ENCODE data around the gene ACVR2B. TPM values are rescaled to one million over a fixed set of nuclear protein-coding genes. Genes with fewer than 3 reads are reported as not detected.

ACVR2B gene
- total and polyA plus RNA-seq, 10 of the 15 experiments (the other 5 are each of a cell fraction or from before 2014, with no cell fraction given), result 0.27 to 2.9 (median 1.0) TPM

DNA sequence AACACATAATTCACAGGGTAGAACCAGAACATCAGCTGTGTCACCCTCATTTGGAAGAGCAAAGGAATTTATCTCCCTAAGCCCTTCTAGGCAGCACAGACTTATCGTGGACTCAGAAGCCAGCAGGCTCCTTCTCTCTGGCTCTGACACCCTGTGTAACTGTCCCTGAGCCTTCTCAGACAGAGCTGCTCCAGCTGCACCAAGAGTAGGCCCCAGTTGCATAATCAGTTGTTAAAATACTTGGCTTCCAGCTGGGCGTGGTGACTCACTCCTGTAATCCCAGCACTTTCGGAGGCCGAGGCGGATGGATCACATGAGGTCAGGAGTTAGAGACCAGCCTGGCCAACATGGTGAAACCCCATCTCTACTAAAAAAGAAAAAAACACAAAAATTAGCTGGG is 49.4 kb upstream of the ACVR2B start:
- H3K9ac ChIP-seq (ENCODE audit: control insufficient read depth, insufficient read depth, low read length), result no peak overlapping the region
- 86% methylated on average over 5 of the region's 5 CpGs for WGBS (ENCODE audit: insufficient coverage, insufficient replicate concordance, low lambda C conversion rate, missing lambda C conversion rate)
- FAIRE-seq (no peak), ATAC-seq (no peak), DNase-seq (ENCODE audit: low read depth, low spot score) (no peak)
- ChIA-PET CTCF (no interaction called here), POLR2A (interaction anchor here (1.0 kb wide), 1 partner anchor 49 kb away, joined by 4 read pairs; no protein-coding TSS in a partner anchor), SMC1A (ENCODE audit: uncharacterized antibody, unreplicated experiment) (no interaction called here), RAD21 (ENCODE audit: unreplicated experiment) (no interaction called here)
- no peaks in the 10 kb centered on the region; the same call in 2 of the 3 replicates for H3K9me3 ChIP-seq (replicated peaks; ENCODE audit: control insufficient read depth, insufficient read depth, low read length)
- no peaks in the 10 kb centered on the region for H3K4me1 ChIP-seq (ENCODE audit: control insufficient read depth, insufficient read depth, low read length)
- H4K20me1 ChIP-seq (ENCODE audit: control insufficient read depth, insufficient read depth), result no peaks in the 10 kb centered on the region
- H2AFZ ChIP-seq (ENCODE audit: control insufficient read depth, low read depth, low read length), result no peak overlapping the region
- peaks cover 0 to 9% of the 10 kb centered on the region in 2 experiments; a peak in 3 of 4 replicates for H3K36me3 ChIP-seq (ENCODE audit: control insufficient read depth in 2 of 2, insufficient read depth in 2 of 2, low read length in 1 of 2)
- no TSS peak for BruUV-seq (replicated peaks)
- no peaks in the 10 kb centered on the region for H3K27me3 ChIP-seq (replicated peaks in 1 of 2; ENCODE audit: control insufficient read depth in 2 of 2, insufficient read depth in 2 of 2, low read length in 1 of 2)
- no peak overlapping the region for H3K4me3 ChIP-seq
- no peak overlapping the region for H3K4me2 ChIP-seq (ENCODE audit: control insufficient read depth, insufficient read depth)
- TF ChIP-seq, protein P1, sequence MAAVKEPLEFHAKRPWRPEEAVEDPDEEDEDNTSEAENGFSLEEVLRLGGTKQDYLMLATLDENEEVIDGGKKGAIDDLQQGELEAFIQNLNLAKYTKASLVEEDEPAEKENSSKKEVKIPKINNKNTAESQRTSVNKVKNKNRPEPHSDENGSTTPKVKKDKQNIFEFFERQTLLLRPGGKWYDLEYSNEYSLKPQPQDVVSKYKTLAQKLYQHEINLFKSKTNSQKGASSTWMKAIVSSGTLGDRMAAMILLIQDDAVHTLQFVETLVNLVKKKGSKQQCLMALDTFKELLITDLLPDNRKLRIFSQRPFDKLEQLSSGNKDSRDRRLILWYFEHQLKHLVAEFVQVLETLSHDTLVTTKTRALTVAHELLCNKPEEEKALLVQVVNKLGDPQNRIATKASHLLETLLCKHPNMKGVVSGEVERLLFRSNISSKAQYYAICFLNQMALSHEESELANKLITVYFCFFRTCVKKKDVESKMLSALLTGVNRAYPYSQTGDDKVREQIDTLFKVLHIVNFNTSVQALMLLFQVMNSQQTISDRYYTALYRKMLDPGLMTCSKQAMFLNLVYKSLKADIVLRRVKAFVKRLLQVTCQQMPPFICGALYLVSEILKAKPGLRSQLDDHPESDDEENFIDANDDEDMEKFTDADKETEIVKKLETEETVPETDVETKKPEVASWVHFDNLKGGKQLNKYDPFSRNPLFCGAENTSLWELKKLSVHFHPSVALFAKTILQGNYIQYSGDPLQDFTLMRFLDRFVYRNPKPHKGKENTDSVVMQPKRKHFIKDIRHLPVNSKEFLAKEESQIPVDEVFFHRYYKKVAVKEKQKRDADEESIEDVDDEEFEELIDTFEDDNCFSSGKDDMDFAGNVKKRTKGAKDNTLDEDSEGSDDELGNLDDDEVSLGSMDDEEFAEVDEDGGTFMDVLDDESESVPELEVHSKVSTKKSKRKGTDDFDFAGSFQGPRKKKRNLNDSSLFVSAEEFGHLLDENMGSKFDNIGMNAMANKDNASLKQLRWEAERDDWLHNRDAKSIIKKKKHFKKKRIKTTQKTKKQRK (IDR thresholded peaks at IDR 0.05; ENCODE audit: low read depth, low read length), result no peak
- TF ChIP-seq, protein P2, sequence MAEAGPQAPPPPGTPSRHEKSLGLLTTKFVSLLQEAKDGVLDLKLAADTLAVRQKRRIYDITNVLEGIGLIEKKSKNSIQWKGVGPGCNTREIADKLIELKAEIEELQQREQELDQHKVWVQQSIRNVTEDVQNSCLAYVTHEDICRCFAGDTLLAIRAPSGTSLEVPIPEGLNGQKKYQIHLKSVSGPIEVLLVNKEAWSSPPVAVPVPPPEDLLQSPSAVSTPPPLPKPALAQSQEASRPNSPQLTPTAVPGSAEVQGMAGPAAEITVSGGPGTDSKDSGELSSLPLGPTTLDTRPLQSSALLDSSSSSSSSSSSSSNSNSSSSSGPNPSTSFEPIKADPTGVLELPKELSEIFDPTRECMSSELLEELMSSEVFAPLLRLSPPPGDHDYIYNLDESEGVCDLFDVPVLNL (IDR thresholded peaks at IDR 0.05; ENCODE audit: low read depth, low read length), result no peak
- TF ChIP-seq MEF2B (IDR thresholded peaks at IDR 0.05; ENCODE audit: partially characterized antibody, poor library complexity, severe bottlenecking), result no peak
- intact Hi-C loops (cut with micrococcal nuclease; ENCODE audit: unreplicated experiment) (no loop called here), in situ Hi-C loops (cut with MboI) (no loop called here)
- no peaks in the 10 kb centered on the region for H3K79me2 ChIP-seq (ENCODE audit: control insufficient read depth, insufficient read depth, low read length)
- H3K27ac ChIP-seq (ENCODE audit: control insufficient read depth, insufficient read depth), result no peak overlapping the region
